Measurements from ENCODE around the gene ZNF576. TPM values are rescaled to one million over a fixed set of nuclear protein-coding genes. Genes with fewer than 3 reads are reported as not detected.

ZNF576 gene
- total and polyA plus RNA-seq, 2 donors (not counting 1 experiment from before 2014, with no cell fraction given), result 7.9 to 17.3 TPM

DNA sequence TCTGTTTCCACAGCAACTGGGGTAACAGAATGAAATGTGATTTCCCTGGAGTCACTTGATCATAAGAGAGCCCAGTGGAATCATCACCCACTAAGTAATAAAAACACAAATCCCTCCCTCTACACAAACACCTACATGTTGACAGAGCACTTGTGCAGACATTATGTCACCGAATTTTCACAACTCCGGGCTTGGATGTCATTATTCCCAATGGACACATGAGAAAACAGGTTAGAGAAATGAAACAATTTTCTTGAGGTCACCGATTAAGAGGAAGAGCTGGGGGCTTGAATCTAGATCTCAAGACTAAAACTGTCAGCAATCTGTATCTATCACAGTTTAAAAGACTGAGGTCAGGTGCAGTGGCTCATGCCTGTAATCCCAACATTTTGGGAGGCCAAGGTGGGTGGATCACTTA, 24.2 kb upstream of the ZNF576 start:
- Histone ChIP-seq H3K27me3 (replicated peaks in 1 of 4; ENCODE audit: control extremely low read depth in 1 of 4, control insufficient read depth in 3 of 4, insufficient read depth in 4 of 4, low read length in 3 of 4) (no peaks in the 10 kb centered on the region), H2AFZ (ENCODE audit: insufficient read depth, low read depth, low read length, poor library complexity, severe bottlenecking) (no peak overlapping the region), H3K4me1 (ENCODE audit: control insufficient read depth in 2 of 2, insufficient read depth in 2 of 2, low read length in 2 of 2) (peaks cover 11 to 27% of the 10 kb centered on the region in 2 donors), H3K36me3 (replicated peaks in 1 of 2; ENCODE audit: control extremely low read depth in 1 of 2, control insufficient read depth in 1 of 2, extremely low read depth in 1 of 2, insufficient read depth in 2 of 2, low read length in 1 of 2) (peaks cover 0 to 10% of the 10 kb centered on the region in 2 experiments), H3K4me3 (ENCODE audit: control extremely low read depth in 1 of 5, extremely low read depth in 1 of 5, insufficient read depth in 1 of 5, low read depth in 2 of 5, low read length in 4 of 5) (no peak overlapping the region), H4K20me1 (ENCODE audit: control insufficient read depth, insufficient read depth, low read length, poor library complexity, severe bottlenecking) (peaks cover 5% of the 10 kb centered on the region), H3K4me2 (replicated peaks; ENCODE audit: low read depth, low read length, poor library complexity, severe bottlenecking) (no peak overlapping the region), H3K79me2 (ENCODE audit: control insufficient read depth, insufficient read depth, low read length) (peaks cover 41% of the 10 kb centered on the region), H3K9ac (ENCODE audit: low read length) (no peak overlapping the region), H3K9me3 (ENCODE audit: control extremely low read depth in 1 of 3, control insufficient read depth in 2 of 3, insufficient read depth in 1 of 3, low read length in 2 of 3) (no peaks in the 10 kb centered on the region), H3K27ac (ENCODE audit: low read length in 2 of 2) (peak overlapping the region in 1 of 2 donors; percentile 51)
- WGBS (ENCODE audit: insufficient coverage), result 100% methylated on average over 2 of the region's 3 CpGs
- DNase-seq (no peak), ATAC-seq (ENCODE audit: low read depth) (no peak)
- TF ChIP-seq, protein P1, sequence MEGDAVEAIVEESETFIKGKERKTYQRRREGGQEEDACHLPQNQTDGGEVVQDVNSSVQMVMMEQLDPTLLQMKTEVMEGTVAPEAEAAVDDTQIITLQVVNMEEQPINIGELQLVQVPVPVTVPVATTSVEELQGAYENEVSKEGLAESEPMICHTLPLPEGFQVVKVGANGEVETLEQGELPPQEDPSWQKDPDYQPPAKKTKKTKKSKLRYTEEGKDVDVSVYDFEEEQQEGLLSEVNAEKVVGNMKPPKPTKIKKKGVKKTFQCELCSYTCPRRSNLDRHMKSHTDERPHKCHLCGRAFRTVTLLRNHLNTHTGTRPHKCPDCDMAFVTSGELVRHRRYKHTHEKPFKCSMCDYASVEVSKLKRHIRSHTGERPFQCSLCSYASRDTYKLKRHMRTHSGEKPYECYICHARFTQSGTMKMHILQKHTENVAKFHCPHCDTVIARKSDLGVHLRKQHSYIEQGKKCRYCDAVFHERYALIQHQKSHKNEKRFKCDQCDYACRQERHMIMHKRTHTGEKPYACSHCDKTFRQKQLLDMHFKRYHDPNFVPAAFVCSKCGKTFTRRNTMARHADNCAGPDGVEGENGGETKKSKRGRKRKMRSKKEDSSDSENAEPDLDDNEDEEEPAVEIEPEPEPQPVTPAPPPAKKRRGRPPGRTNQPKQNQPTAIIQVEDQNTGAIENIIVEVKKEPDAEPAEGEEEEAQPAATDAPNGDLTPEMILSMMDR (IDR thresholded peaks at IDR 0.05), result no peak
- TF ChIP-seq EZH2 (IDR thresholded peaks at IDR 0.05; ENCODE audit: borderline replicate concordance, insufficient read depth, low read depth, low read length, poor library complexity, severe bottlenecking), result no peak
- H3K27me3 Mint-ChIP-seq, result no peaks in the 10 kb centered on the region
- no peak overlapping the region for H3K27ac Mint-ChIP-seq
- ChIA-PET POLR2A (no interaction called here), CTCF (interaction anchor here (1.0 to 1.7 kb wide), 3 partner anchors 9 to 52 kb away, joined by 3 to 7 read pairs (median 5); no protein-coding TSS in a partner anchor)
- no peaks in the 10 kb centered on the region for H3K9me3 Mint-ChIP-seq (ENCODE audit: insufficient read depth)
- peaks cover 38% of the 10 kb centered on the region for H3K4me1 Mint-ChIP-seq
- intact Hi-C loops (cut with micrococcal nuclease), result no loop called here
- no peak overlapping the region for H3K4me3 Mint-ChIP-seq

DNA sequence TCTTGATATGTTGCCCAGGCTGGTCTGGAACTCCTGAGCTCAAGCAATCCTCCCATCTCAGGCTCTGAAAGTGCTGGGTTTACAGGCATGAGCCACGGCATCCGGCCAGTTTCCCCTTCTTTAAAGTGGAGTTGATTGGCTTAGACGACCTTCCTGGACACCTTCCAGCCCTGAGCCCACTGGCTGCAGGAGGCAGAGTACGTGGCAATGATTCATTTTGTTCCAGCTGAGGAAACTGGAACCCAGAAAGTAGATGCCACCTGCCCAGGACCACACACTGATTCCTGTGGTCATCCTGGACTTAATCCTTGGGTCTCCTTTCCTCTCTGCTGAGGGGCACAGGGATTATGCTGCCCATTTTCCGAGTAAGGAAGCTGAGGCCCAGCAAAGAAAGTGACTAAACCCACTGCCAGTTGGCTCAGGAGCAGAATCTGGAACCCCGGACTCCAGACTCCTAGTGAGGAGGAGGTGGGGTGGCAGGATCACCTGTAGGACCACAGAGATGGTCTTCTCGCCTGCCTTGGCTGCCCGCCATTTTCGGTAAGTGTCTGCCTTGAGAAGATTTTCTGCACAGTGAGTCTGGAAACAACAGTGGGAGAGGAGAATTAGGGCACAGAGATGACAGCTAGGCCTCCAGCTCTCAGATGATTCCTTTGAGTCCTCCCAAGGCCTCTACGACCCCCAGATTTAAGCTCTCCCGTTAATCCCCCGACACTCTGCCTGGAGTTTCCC, 21.8 kb upstream of the ZNF576 start:
- Mint-ChIP-seq H3K4me3 (peak overlapping the region; percentile 97), H3K27me3 (no peaks in the 10 kb centered on the region), H3K4me1 (peaks cover 43% of the 10 kb centered on the region), H3K27ac (peak overlapping the region; percentile 92), H3K9me3 (ENCODE audit: insufficient read depth) (no peaks in the 10 kb centered on the region)
- ChIA-PET CTCF (interaction anchor here (0.7 to 3.2 kb wide), 10 partner anchors 9 to 235 kb away, joined by 3 to 21 read pairs (median 5); partner anchors contain the start of genes IRGQ and ZNF576), POLR2A (interaction anchor here (0.6 to 3.3 kb wide), 4 partner anchors 22 to 1175 kb away, joined by 3 to 15 read pairs (median 6); partner anchors contain the start of genes IRGQ, ZNF575 and ZNF576)
- Histone ChIP-seq H3K9ac (ENCODE audit: low read length) (peak overlapping the region; percentile 84), H3K27ac (ENCODE audit: low read length in 2 of 2) (peak overlapping the region; percentile 74 to 89), H2AFZ (ENCODE audit: insufficient read depth, low read depth, low read length, poor library complexity, severe bottlenecking) (peak overlapping the region; percentile 81), H3K79me2 (ENCODE audit: control insufficient read depth, insufficient read depth, low read length) (peaks cover 41% of the 10 kb centered on the region), H3K4me1 (ENCODE audit: control insufficient read depth in 2 of 2, insufficient read depth in 2 of 2, low read length in 2 of 2) (peaks cover 11 to 28% of the 10 kb centered on the region in 2 donors), H3K36me3 (replicated peaks in 1 of 2; ENCODE audit: control extremely low read depth in 1 of 2, control insufficient read depth in 1 of 2, extremely low read depth in 1 of 2, insufficient read depth in 2 of 2, low read length in 1 of 2) (peaks cover 0 to 10% of the 10 kb centered on the region in 2 experiments), H4K20me1 (ENCODE audit: control insufficient read depth, insufficient read depth, low read length, poor library complexity, severe bottlenecking) (peaks cover 5% of the 10 kb centered on the region), H3K27me3 (replicated peaks in 1 of 4; ENCODE audit: control extremely low read depth in 1 of 4, control insufficient read depth in 3 of 4, insufficient read depth in 4 of 4, low read length in 3 of 4) (no peaks in the 10 kb centered on the region), H3K4me3 (ENCODE audit: control extremely low read depth in 1 of 5, extremely low read depth in 1 of 5, insufficient read depth in 1 of 5, low read depth in 2 of 5, low read length in 4 of 5) (peak overlapping the region; percentile 67 to 98 (median 82)), H3K9me3 (ENCODE audit: control extremely low read depth in 1 of 3, control insufficient read depth in 2 of 3, insufficient read depth in 1 of 3, low read length in 2 of 3) (no peaks in the 10 kb centered on the region), H3K4me2 (replicated peaks; ENCODE audit: low read depth, low read length, poor library complexity, severe bottlenecking) (peak overlapping the region; percentile 84)
- TF ChIP-seq, protein P1 (IDR thresholded peaks at IDR 0.05), result no peak
- TF ChIP-seq EZH2 (IDR thresholded peaks at IDR 0.05; ENCODE audit: borderline replicate concordance, insufficient read depth, low read depth, low read length, poor library complexity, severe bottlenecking), result no peak
- 46% methylated on average over 10 of the region's 12 CpGs for WGBS (ENCODE audit: insufficient coverage)
- ATAC-seq (ENCODE audit: low read depth) (no peak), DNase-seq (no peak)
- intact Hi-C loops (cut with micrococcal nuclease), result loop anchor here (1.0 kb wide), 5 partner anchors 11 to 208 kb away; partner anchors contain the start of genes IRGQ, ZNF428, ZNF575 and ZNF576
